Measurements from ENCODE around the gene PPFIBP2. TPM values are rescaled to one million over a fixed set of nuclear protein-coding genes. Genes with fewer than 3 reads are reported as not detected.

Gene PPFIBP2
- total and polyA plus RNA-seq, 4 donors, result 7.7 to 51.3 (median 18.6) TPM

DNA sequence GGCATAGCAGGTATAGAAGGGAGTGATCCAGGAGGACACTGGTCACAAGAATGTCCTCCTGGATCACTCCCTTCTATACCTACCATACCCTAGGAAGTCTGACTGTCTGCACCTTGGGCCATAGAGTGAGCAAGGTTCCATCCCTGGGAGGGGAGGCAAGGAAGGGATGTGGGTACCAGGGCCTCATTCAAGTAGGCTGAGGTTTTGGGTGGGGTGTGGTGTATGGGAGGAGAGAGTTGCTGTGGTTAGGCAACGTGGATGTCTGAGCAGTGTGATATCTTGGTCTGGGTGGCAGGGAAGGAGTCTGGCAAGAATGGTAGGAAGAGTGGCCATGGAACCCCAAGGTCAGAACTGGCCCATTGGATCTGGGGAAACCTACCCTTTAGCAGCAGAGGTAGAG is 13.2 kb downstream of the PPFIBP2 start:
- ATAC-seq (ENCODE audit: insufficient read depth, low FRiP score) (no peak), DNase-seq (no peak)
- Histone ChIP-seq H3K9me3 (ENCODE audit: control insufficient read depth in 4 of 4, insufficient read depth in 3 of 4, low read length in 3 of 4) (peaks cover 0 to 2% (median 0%) of the 10 kb centered on the region in 4 donors), H3K36me3 (ENCODE audit: control insufficient read depth in 4 of 4, insufficient read depth in 4 of 4, low read length in 4 of 4) (no peaks in the 10 kb centered on the region), H3K4me3 (no peak overlapping the region), H3K9ac (ENCODE audit: insufficient read depth in 1 of 2, low read length in 2 of 2) (no peak overlapping the region), H3K4me1 (ENCODE audit: control insufficient read depth in 5 of 5, insufficient read depth in 5 of 5, low read length in 5 of 5) (peaks cover 0 to 8% (median 4%) of the 10 kb centered on the region in 5 donors), H3K27ac (ENCODE audit: low read depth in 1 of 2, low read length in 1 of 2) (no peak overlapping the region), H3K27me3 (ENCODE audit: control insufficient read depth in 3 of 3, insufficient read depth in 3 of 3, low read length in 2 of 3) (no peaks in the 10 kb centered on the region)
- 42 to 58% methylated on average over 1 of the region's 1 CpG for WGBS, 2 donors
- no peak for TF ChIP-seq CTCF (IDR thresholded peaks at IDR 0.05; ENCODE audit: control extremely low read depth, extremely low read depth)

DNA sequence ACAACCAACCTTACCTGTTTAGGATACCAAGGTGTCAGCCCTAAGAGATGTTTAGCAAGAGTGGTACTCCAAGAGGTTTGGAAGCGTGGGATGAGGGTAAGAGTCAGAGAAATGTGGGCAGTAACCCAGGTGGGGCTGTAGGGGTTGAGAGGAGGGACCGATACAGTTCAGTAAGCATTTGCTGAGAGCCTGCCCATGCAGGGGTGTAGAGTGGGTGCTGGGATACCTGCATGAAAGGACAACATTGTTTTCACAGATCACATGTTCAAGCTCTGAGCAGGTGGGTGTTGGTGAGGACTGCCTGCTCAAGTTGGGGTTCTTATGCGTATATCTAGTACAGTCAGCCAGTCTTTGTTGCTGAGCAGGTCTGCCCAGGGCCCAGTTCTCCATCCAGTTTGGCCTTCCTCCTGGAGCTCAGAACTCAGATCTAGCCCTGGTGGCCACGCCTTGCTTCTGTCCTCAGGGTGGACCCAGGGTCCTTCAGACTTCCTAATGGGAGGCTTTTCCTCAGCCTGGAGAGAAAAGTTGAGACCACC is 14.8 kb downstream of the PPFIBP2 start:
- no peak for ATAC-seq (ENCODE audit: insufficient read depth, low FRiP score)
- 93 to 94% methylated on average over 4 of the region's 4 CpGs for WGBS, 2 donors
- no peak for TF ChIP-seq CTCF (IDR thresholded peaks at IDR 0.05; ENCODE audit: control extremely low read depth, extremely low read depth)
- DNase-seq, result peak in 2 of 3 donors; percentile 23 to 39
- H3K9ac ChIP-seq (ENCODE audit: insufficient read depth in 1 of 2, low read length in 2 of 2), result no peak overlapping the region
- H3K9me3 ChIP-seq (ENCODE audit: control insufficient read depth in 4 of 4, insufficient read depth in 3 of 4, low read length in 3 of 4), result peaks cover 0 to 2% (median 0%) of the 10 kb centered on the region in 4 donors
- H3K36me3 ChIP-seq (ENCODE audit: control insufficient read depth in 4 of 4, insufficient read depth in 4 of 4, low read length in 4 of 4), result no peaks in the 10 kb centered on the region
- H3K4me1 ChIP-seq (ENCODE audit: control insufficient read depth in 5 of 5, insufficient read depth in 5 of 5, low read length in 5 of 5), result peaks cover 0 to 8% (median 4%) of the 10 kb centered on the region in 5 donors
- H3K27me3 ChIP-seq (ENCODE audit: control insufficient read depth in 3 of 3, insufficient read depth in 3 of 3, low read length in 2 of 3), result no peaks in the 10 kb centered on the region
- no peak overlapping the region for H3K27ac ChIP-seq (ENCODE audit: low read depth in 1 of 2, low read length in 1 of 2)
- H3K4me3 ChIP-seq, result no peak overlapping the region

GRCh38 chr11:7530013-7530640 is 16.3 kb downstream of the PPFIBP2 start:
- DNase-seq, result no peak
- no peaks in the 10 kb centered on the region for H3K36me3 ChIP-seq (ENCODE audit: control insufficient read depth in 4 of 4, insufficient read depth in 4 of 4, low read length in 4 of 4)
- ATAC-seq (ENCODE audit: insufficient read depth, low FRiP score), result no peak
- WGBS, 2 donors, result 94% methylated on average over 1 of the region's 1 CpG
- H3K27ac ChIP-seq (ENCODE audit: low read depth in 1 of 2, low read length in 1 of 2), result no peak overlapping the region
- H3K27me3 ChIP-seq (ENCODE audit: control insufficient read depth in 3 of 3, insufficient read depth in 3 of 3, low read length in 2 of 3), result peaks cover 0 to 2% (median 0%) of the 10 kb centered on the region in 3 donors
- TF ChIP-seq CTCF (IDR thresholded peaks at IDR 0.05; ENCODE audit: control extremely low read depth, extremely low read depth), result no peak
- no peak overlapping the region for H3K9ac ChIP-seq (ENCODE audit: insufficient read depth in 1 of 2, low read length in 2 of 2)
- H3K4me3 ChIP-seq, result no peak overlapping the region
- peaks cover 0 to 2% (median 0%) of the 10 kb centered on the region in 5 donors for H3K4me1 ChIP-seq (ENCODE audit: control insufficient read depth in 5 of 5, insufficient read depth in 5 of 5, low read length in 5 of 5)
- peaks cover 0 to 2% (median 0%) of the 10 kb centered on the region in 4 donors for H3K9me3 ChIP-seq (ENCODE audit: control insufficient read depth in 4 of 4, insufficient read depth in 3 of 4, low read length in 3 of 4)

Measured in lung (tissue), 12 donors.